SK-N-SH (cell line): ENCODE measurements around the gene RASGRP2. TPM values are rescaled to one million over a fixed set of nuclear protein-coding genes. Genes with fewer than 3 reads are reported as not detected.

Source experiments
- CTCF ChIA-PET: fragments of 300-600, 350-600 bp; formaldehyde crosslinking; extraction: SDS; loops from one replicate; lab custom pipeline; 2021; lab: Yijun Ruan, JAX
- POLR2A ChIA-PET: fragments of 350-600 bp; sonication (Branson Sonifier 250); formaldehyde crosslinking; extraction: SDS; loops from one replicate; lab custom pipeline; 2020; ENCODE audit warnings: antibody characterized with exemption, inconsistent platforms; lab: Yijun Ruan, JAX
- DNase-seq: peaks from one replicate; pipeline ENCODE4 v3.0.0; 2012
- H2AFZ ChIP-seq: fragments of 200-600 bp; sonication (generic); 2 replicates; pipeline ENCODE4 v1.8.1; 2016; ENCODE audit warnings: antibody characterized with exemption, mild to moderate bottlenecking, low read depth
- H3F3A ChIP-seq: fragments of 200-600 bp; sonication (generic); replicated peaks from 2 replicates; pipeline ENCODE3; 2016; ENCODE audit warnings: antibody characterized with exemption, mild to moderate bottlenecking; ENCODE audit not compliant: insufficient read depth
- H3K27ac ChIP-seq, 2 experiments: fragments of 200-500 bp in 1 of 2; fragments of 200-600 bp in 1 of 2; sonication (Bioruptor generic) in 1 of 2; sonication (generic), shearing (Covaris generic) in 1 of 2; 2 replicates each; pipeline versions ENCODE4 v1.5.1 to v1.6.1; 2014 to 2016; ENCODE audit warnings: low read depth in 2 of 2, inconsistent platforms in 1 of 2, low read length in 1 of 2, mild to moderate bottlenecking in 1 of 2, mixed read lengths in 1 of 2
- H3K27me3 ChIP-seq: fragments of 200-600 bp; sonication (generic), shearing (Covaris generic); 2 replicates; pipeline ENCODE4 v1.6.1; 2016; ENCODE audit warnings: mixed run types; ENCODE audit not compliant: insufficient read depth
- H3K36me3 ChIP-seq, 2 experiments: fragments of 200-500 bp in 1 of 2; fragments of 200-600 bp in 1 of 2; sonication (Bioruptor generic) in 1 of 2; sonication (generic) in 1 of 2; replicated peaks in 1 of 2; 2 replicates each; pipeline versions ENCODE3 to v1.5.1; 2014 to 2016; ENCODE audit warnings: low read length in 1 of 2, mild to moderate bottlenecking in 1 of 2; ENCODE audit not compliant: insufficient read depth in 2 of 2, control insufficient read depth in 1 of 2
- H3K4me1 ChIP-seq, 2 experiments: fragments of 200-500 bp in 1 of 2; fragments of 200-600 bp in 1 of 2; sonication (Bioruptor generic) in 1 of 2; sonication (generic), shearing (Covaris generic) in 1 of 2; 2 replicates each; pipeline versions ENCODE4 v1.5.1 to v1.6.1; 2014 to 2016; ENCODE audit warnings: low read depth in 1 of 2, low read length in 1 of 2, mixed run types in 1 of 2; ENCODE audit not compliant: insufficient read depth in 2 of 2, control insufficient read depth in 1 of 2
- H3K4me2 ChIP-seq: fragments of 200-600 bp; sonication (generic), shearing (Covaris generic); 2 replicates; pipeline ENCODE4 v1.6.1; 2017; ENCODE audit warnings: mixed run types
- H3K4me3 ChIP-seq, 2 experiments: fragments of 200-500 bp in 1 of 2; fragments of 200-600 bp in 1 of 2; sonication (Bioruptor generic) in 1 of 2; sonication (generic), shearing (Covaris generic) in 1 of 2; 2 replicates each; pipeline versions ENCODE4 v1.5.1 to v1.8.1; 2014 to 2016; ENCODE audit warnings: low read depth in 2 of 2, inconsistent platforms in 1 of 2, low read length in 1 of 2, mild to moderate bottlenecking in 1 of 2, mixed read lengths in 1 of 2, moderate library complexity in 1 of 2
- H3K79me2 ChIP-seq: fragments of 200-600 bp; sonication (generic); 2 replicates; pipeline ENCODE4 v1.8.1; 2017; ENCODE audit warnings: mild to moderate bottlenecking; ENCODE audit not compliant: insufficient read depth
- H3K9ac ChIP-seq: fragments of 200-600 bp; sonication (generic); 2 replicates; pipeline ENCODE4 v1.6.1; 2017; ENCODE audit warnings: mixed run types
- H3K9me2 ChIP-seq: fragments of 200-600 bp; sonication (generic); 2 replicates; pipeline ENCODE4 v1.6.1; 2017; ENCODE audit warnings: mixed run types
- H3K9me3 ChIP-seq: fragments of 200-600 bp; sonication (generic); 2 replicates; pipeline ENCODE4 v1.6.1; 2017; ENCODE audit warnings: mixed run types, mild to moderate bottlenecking, moderate library complexity
- H4K20me1 ChIP-seq: fragments of 200-600 bp; sonication (generic); 2 replicates; pipeline ENCODE4 v1.6.1; 2017; ENCODE audit warnings: mild to moderate bottlenecking, mixed run types; ENCODE audit not compliant: insufficient read depth
- ELF1 ChIP-seq: IDR thresholded peaks from 2 replicates; pipeline ENCODE4 v1.4.0; 2012
- EZH2phosphoT487 ChIP-seq: fragments of 200-600 bp; sonication (generic); IDR thresholded peaks from 2 replicates; pipeline ENCODE4 v1.6.1; 2017; ENCODE audit warnings: low read depth, mixed run types, mild to moderate bottlenecking, antibody characterized with exemption, moderate library complexity, borderline replicate concordance
- FOSL2 ChIP-seq: IDR thresholded peaks from 2 replicates; pipeline ENCODE4 v1.4.0; 2012; ENCODE audit warnings: low read depth, mild to moderate bottlenecking, moderate library complexity, borderline replicate concordance
- FOXJ3 ChIP-seq: sonication (generic); formaldehyde crosslinking; IDR thresholded peaks from 2 replicates; pipeline ENCODE4 v1.5.1; 2020; ENCODE audit warnings: mild to moderate bottlenecking, missing genetic modification reagents
- JUND ChIP-seq: IDR thresholded peaks from 2 replicates; pipeline ENCODE4 v1.4.0; 2012
- MAX ChIP-seq: IDR thresholded peaks from 2 replicates; pipeline ENCODE4 v1.4.0; 2012; ENCODE audit warnings: low read depth
- MEF2A ChIP-seq: IDR thresholded peaks from 2 replicates; pipeline ENCODE4 v1.4.0; 2012; ENCODE audit warnings: low read depth, borderline replicate concordance
- NFIC ChIP-seq: IDR thresholded peaks from 2 replicates; pipeline ENCODE4 v1.4.0; 2012; ENCODE audit warnings: borderline replicate concordance
- POLR2AphosphoS5 ChIP-seq: IDR thresholded peaks from 2 replicates; pipeline ENCODE4 v1.6.1; 2012; ENCODE audit warnings: low read depth, low read length
- RAD21 ChIP-seq: IDR thresholded peaks from 2 replicates; pipeline ENCODE4 v1.6.1; 2012; ENCODE audit warnings: mild to moderate bottlenecking, low read length
- RCOR1 ChIP-seq: fragments of 150-350 bp; IDR thresholded peaks from 2 replicates; pipeline ENCODE4 v1.6.1; 2017; ENCODE audit warnings: antibody characterized with exemption, low read length
- RFX5 ChIP-seq: IDR thresholded peaks from 2 replicates; pipeline ENCODE4 v1.6.1; 2012; ENCODE audit warnings: mild to moderate bottlenecking, improper control_type of control experiment, low read length
- RXRA ChIP-seq: IDR thresholded peaks from 2 replicates; pipeline ENCODE4 v1.4.0; 2012; ENCODE audit warnings: low read depth, mild to moderate bottlenecking, borderline replicate concordance
- SMC3 ChIP-seq: IDR thresholded peaks from 2 replicates; pipeline ENCODE4 v1.6.1; 2012; ENCODE audit warnings: low read depth, low read length, improper control_type of control experiment
- TAF1 ChIP-seq: IDR thresholded peaks from 2 replicates; pipeline ENCODE4 v1.6.1; 2012; ENCODE audit warnings: low read depth, mild to moderate bottlenecking, low read length, moderate library complexity, borderline replicate concordance
- TEAD4 ChIP-seq: IDR thresholded peaks from 2 replicates; pipeline ENCODE4 v1.4.0; 2012; ENCODE audit warnings: mild to moderate bottlenecking, borderline replicate concordance; ENCODE audit not compliant: insufficient read depth
- YY1 ChIP-seq: IDR thresholded peaks from 2 replicates; pipeline ENCODE4 v1.4.0; 2012; ENCODE audit warnings: low read depth, mild to moderate bottlenecking
- ZBTB33 ChIP-seq: IDR thresholded peaks from 2 replicates; pipeline ENCODE4 v1.4.0; 2012; ENCODE audit warnings: low read depth, borderline replicate concordance
- WGBS: methylation state at CpG from one replicate; pipeline ENCODE4 v1.1.6; 2017; ENCODE audit warnings: low lambda C conversion rate; 5-methylcytosine and 5-hydroxymethylcytosine counted together
- polyA plus RNA-seq, 3 experiments: library from polyadenylated mRNA; depleted of rRNA; stranded (reverse); fragments of >200 nt; gene quantifications; 2 replicates each; pipeline ENCODE4 v1.2.3, GENCODE V29; 2012
- TF ChIP-seq, protein P1 (sequence below): IDR thresholded peaks from 2 replicates; pipeline ENCODE4 v1.4.0; 2012; ENCODE audit warnings: low read depth, borderline replicate concordance

Gene RASGRP2
- polyA plus RNA-seq, 1 of the 3 experiments (the other 2 are of a cell fraction), result 1.6 TPM

GRCh38 chr11:64736654-64737053 lies 7.3 kb downstream of the RASGRP2 start:
- 86% methylated on average over 9 of the region's 15 CpGs for WGBS
- POLR2A ChIA-PET, result no interaction called here
- Histone ChIP-seq H3K4me1 (no peaks in the 10 kb centered on the region), H3K9me2 (no peaks in the 10 kb centered on the region), H3K4me3 (no peak overlapping the region), H3K36me3 (no peaks in the 10 kb centered on the region), H3K4me2 (no peak overlapping the region)
- TF ChIP-seq RCOR1 (no peak), POLR2AphosphoS5 (no peak), YY1 (no peak), TEAD4 (no peak), RFX5 (no peak), NFIC (no peak), MEF2A (no peak), ELF1 (no peak), JUND (no peak), FOSL2 (no peak), TAF1 (no peak), RAD21 (no peak), FOXJ3 (CRISPR knock-in tag) (no peak), ZBTB33 (no peak), MAX (no peak), SMC3 (no peak), RXRA (no peak), EZH2phosphoT487 (no peak)
- TF ChIP-seq, protein P1, sequence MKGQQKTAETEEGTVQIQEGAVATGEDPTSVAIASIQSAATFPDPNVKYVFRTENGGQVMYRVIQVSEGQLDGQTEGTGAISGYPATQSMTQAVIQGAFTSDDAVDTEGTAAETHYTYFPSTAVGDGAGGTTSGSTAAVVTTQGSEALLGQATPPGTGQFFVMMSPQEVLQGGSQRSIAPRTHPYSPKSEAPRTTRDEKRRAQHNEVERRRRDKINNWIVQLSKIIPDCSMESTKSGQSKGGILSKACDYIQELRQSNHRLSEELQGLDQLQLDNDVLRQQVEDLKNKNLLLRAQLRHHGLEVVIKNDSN, result no peak
- TF ChIP-seq, all 33 proteins: peak for 0
- H3K79me2 ChIP-seq, result no peaks in the 10 kb centered on the region
- H3K27ac ChIP-seq, result no peak overlapping the region
- H3K9ac ChIP-seq, result no peak overlapping the region
- H3K27me3 ChIP-seq, result no peaks in the 10 kb centered on the region
- no peak overlapping the region for H2AFZ ChIP-seq
- no peaks in the 10 kb centered on the region for H3F3A ChIP-seq
- no peak for DNase-seq
- CTCF ChIA-PET, result interaction anchor here (1.6 to 2.1 kb wide), 4 partner anchors 11 to 48 kb away, joined by 3 to 14 read pairs (median 4); no protein-coding TSS in a partner anchor
- H4K20me1 ChIP-seq, result no peaks in the 10 kb centered on the region
- H3K9me3 ChIP-seq, result no peaks in the 10 kb centered on the region
